OCI-LY7 (cell line): ENCODE data around the gene FOXF1. TPM values are rescaled to one million over a fixed set of nuclear protein-coding genes. Genes with fewer than 3 reads are reported as not detected.
A peak's percentile ranks its signal among the peaks of the same experiment; 100 is the strongest.

Experiments
- BruUV-seq: library from RNA; stranded (reverse); fragments of 400-500 nt; replicated peaks from 2 replicates; lab custom pipeline; 2021; lab: Mats Ljungman, UMichigan
- CTCF ChIA-PET: fragments of 300-600 bp; sonication (Branson Sonifier 250); formaldehyde crosslinking; loops from one replicate; lab custom pipeline; 2022; ENCODE audit warnings: antibody characterized with exemption; ENCODE audit not compliant: unreplicated experiment; lab: Charles Lee
- POLR2A ChIA-PET: fragments of 300-600 bp; sonication (Branson Sonifier 250); formaldehyde crosslinking; loops from one replicate; lab custom pipeline; 2022; ENCODE audit warnings: antibody characterized with exemption; lab: Charles Lee
- DNase-seq: peaks from one replicate; pipeline ENCODE4 v3.0.0-alpha.2; 2015; ENCODE audit warnings: low spot score
- H2AFZ ChIP-seq: fragments of 200-600 bp; sonication (generic), shearing (Covaris generic); 2 replicates; pipeline ENCODE4 v1.6.1; 2014; ENCODE audit warnings: mild to moderate bottlenecking, antibody characterized with exemption, low read length, moderate library complexity
- H3K27ac ChIP-seq: fragments of 200-600 bp; sonication (generic); 2 replicates; pipeline ENCODE4 v1.5.1; 2014; ENCODE audit warnings: mixed run types, low read depth, mild to moderate bottlenecking, moderate library complexity, low read length, inconsistent platforms; ENCODE audit not compliant: poor library complexity, severe bottlenecking
- H3K36me3 ChIP-seq: fragments of 200-600 bp; sonication (generic); 2 replicates; pipeline ENCODE4 v1.6.1; 2014; ENCODE audit warnings: mild to moderate bottlenecking, antibody characterized with exemption, low read length, moderate library complexity, mixed read lengths; ENCODE audit not compliant: insufficient read depth
- H3K4me1 ChIP-seq: fragments of 200-600 bp; sonication (generic); 2 replicates; pipeline ENCODE4 v1.5.1; 2014; ENCODE audit warnings: mild to moderate bottlenecking, low read length; ENCODE audit not compliant: insufficient read depth, poor library complexity, severe bottlenecking
- H3K4me2 ChIP-seq: fragments of 200-600 bp; sonication (generic); 2 replicates; pipeline ENCODE4 v1.6.1; 2014; ENCODE audit warnings: mild to moderate bottlenecking, low read length
- H3K4me3 ChIP-seq: fragments of 200-600 bp; sonication (generic); 2 replicates; pipeline ENCODE4 v1.5.1; 2014; ENCODE audit warnings: mild to moderate bottlenecking, low read depth, low read length; ENCODE audit not compliant: poor library complexity, severe bottlenecking
- H3K79me2 ChIP-seq: fragments of 200-600 bp; sonication (generic); 2 replicates; pipeline ENCODE4 v1.6.1; 2016; ENCODE audit warnings: low read depth, mild to moderate bottlenecking, low read length, moderate library complexity, mixed read lengths; ENCODE audit not compliant: insufficient read depth
- H3K9me2 ChIP-seq: fragments of 200-600 bp; sonication (generic); 2 replicates; pipeline ENCODE4 v1.6.1; 2016; ENCODE audit warnings: mild to moderate bottlenecking, low read length, mixed read lengths; ENCODE audit not compliant: insufficient read depth
- H3K9me3 ChIP-seq: fragments of 200-600 bp; sonication (generic); 2 replicates; pipeline ENCODE4 v1.6.1; 2014; ENCODE audit warnings: mild to moderate bottlenecking, mixed run types, low read length, mixed read lengths
- H4K20me1 ChIP-seq: fragments of 200-600 bp; sonication (generic); 2 replicates; pipeline ENCODE4 v1.6.1; 2014; ENCODE audit warnings: mild to moderate bottlenecking, antibody characterized with exemption, low read length, moderate library complexity, mixed read lengths; ENCODE audit not compliant: insufficient read depth
- EZH2phosphoT487 ChIP-seq: fragments of 200-600 bp; sonication (generic); IDR thresholded peaks from 2 replicates; pipeline ENCODE4 v1.6.1; 2018; ENCODE audit warnings: low read depth, borderline replicate concordance, mild to moderate bottlenecking, mixed run types, antibody characterized with exemption, low read length, moderate library complexity, mixed read lengths
- intact Hi-C: fragments of 100-400 bp; cut with micrococcal nuclease; formaldehyde crosslinking; loops from one replicate; pipeline ENCODE4 v1.10.0; 2022; ENCODE audit not compliant: unreplicated experiment
- total RNA-seq, 2 experiments: library from RNA; depleted of rRNA in 1 of 2; stranded (reverse); fragments of >200 nt in 1 of 2; shearing (Covaris generic) in 1 of 2; gene quantifications; 2 replicates each; pipeline ENCODE4 v1.2.3, GENCODE V29; 2014 to 2022
- TF ChIP-seq, protein P1 (sequence below): fragments of 200-600 bp; sonication (generic); conservative IDR thresholded peaks from 2 replicates; pipeline ENCODE4 v1.5.1; 2014; ENCODE audit warnings: mild to moderate bottlenecking, antibody characterized with exemption, low read length, moderate library complexity, mixed read lengths

FOXF1 gene
- total RNA-seq, 2 experiments from 2014 or later: not detected

DNA sequence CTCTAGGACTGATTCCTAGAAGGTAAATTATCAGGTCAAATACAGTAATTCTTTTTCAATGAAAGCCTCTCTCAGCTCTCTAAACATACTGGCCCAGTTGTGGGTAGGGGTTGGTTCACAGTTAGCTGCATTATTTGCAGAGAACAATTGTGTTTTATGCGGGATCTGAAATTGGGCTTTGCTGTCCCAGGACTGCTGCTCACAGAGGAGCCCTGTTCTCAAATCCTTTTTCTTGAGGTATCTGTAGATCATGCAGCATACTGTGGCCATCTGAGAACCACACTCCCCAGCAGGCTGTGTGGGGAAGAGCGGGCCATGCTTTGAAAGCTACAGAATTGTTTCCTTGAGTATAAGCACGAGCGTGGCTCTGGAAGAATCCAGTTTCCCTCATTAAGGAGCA lies 27.2 kb downstream of the FOXF1 start:
- no peak overlapping the region for H3K4me2 ChIP-seq
- peaks cover 12% of the 10 kb centered on the region for H3K4me1 ChIP-seq
- H3K9me2 ChIP-seq: no peaks in the 10 kb centered on the region
- no peak overlapping the region for H3K27ac ChIP-seq
- peaks cover 19% of the 10 kb centered on the region for H3K36me3 ChIP-seq
- ChIA-PET CTCF (no interaction called here), POLR2A (interaction anchor here (0.5 kb wide), 1 partner anchor 342 kb away, joined by 4 read pairs; no protein-coding TSS in a partner anchor)
- no peak for DNase-seq
- H2AFZ ChIP-seq: no peak overlapping the region
- H4K20me1 ChIP-seq: no peaks in the 10 kb centered on the region
- H3K4me3 ChIP-seq: no peak overlapping the region
- TF ChIP-seq, protein P1, sequence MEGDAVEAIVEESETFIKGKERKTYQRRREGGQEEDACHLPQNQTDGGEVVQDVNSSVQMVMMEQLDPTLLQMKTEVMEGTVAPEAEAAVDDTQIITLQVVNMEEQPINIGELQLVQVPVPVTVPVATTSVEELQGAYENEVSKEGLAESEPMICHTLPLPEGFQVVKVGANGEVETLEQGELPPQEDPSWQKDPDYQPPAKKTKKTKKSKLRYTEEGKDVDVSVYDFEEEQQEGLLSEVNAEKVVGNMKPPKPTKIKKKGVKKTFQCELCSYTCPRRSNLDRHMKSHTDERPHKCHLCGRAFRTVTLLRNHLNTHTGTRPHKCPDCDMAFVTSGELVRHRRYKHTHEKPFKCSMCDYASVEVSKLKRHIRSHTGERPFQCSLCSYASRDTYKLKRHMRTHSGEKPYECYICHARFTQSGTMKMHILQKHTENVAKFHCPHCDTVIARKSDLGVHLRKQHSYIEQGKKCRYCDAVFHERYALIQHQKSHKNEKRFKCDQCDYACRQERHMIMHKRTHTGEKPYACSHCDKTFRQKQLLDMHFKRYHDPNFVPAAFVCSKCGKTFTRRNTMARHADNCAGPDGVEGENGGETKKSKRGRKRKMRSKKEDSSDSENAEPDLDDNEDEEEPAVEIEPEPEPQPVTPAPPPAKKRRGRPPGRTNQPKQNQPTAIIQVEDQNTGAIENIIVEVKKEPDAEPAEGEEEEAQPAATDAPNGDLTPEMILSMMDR: no peak
- no peak for TF ChIP-seq EZH2phosphoT487
- BruUV-seq: no TSS peak
- H3K9me3 ChIP-seq: no peaks in the 10 kb centered on the region
- intact Hi-C loops: no loop called here
- no peaks in the 10 kb centered on the region for H3K79me2 ChIP-seq

GRCh38 chr16:86538196-86538780 lies 28.0 kb downstream of the FOXF1 start:
- ChIA-PET POLR2A (interaction anchor here (0.5 kb wide), 1 partner anchor 343 kb away, joined by 4 read pairs; no protein-coding TSS in a partner anchor), CTCF (no interaction called here)
- Histone ChIP-seq H3K4me3 (no peak overlapping the region), H3K36me3 (peaks cover 19% of the 10 kb centered on the region), H3K27ac (no peak overlapping the region), H3K4me2 (no peak overlapping the region), H3K4me1 (peaks cover 14% of the 10 kb centered on the region), H3K9me3 (no peaks in the 10 kb centered on the region), H2AFZ (no peak overlapping the region), H4K20me1 (no peaks in the 10 kb centered on the region), H3K9me2 (no peaks in the 10 kb centered on the region), H3K79me2 (no peaks in the 10 kb centered on the region)
- intact Hi-C loops: no loop called here
- no peak for DNase-seq
- no TSS peak for BruUV-seq
- TF ChIP-seq, protein P1: no peak
- no peak for TF ChIP-seq EZH2phosphoT487

DNA sequence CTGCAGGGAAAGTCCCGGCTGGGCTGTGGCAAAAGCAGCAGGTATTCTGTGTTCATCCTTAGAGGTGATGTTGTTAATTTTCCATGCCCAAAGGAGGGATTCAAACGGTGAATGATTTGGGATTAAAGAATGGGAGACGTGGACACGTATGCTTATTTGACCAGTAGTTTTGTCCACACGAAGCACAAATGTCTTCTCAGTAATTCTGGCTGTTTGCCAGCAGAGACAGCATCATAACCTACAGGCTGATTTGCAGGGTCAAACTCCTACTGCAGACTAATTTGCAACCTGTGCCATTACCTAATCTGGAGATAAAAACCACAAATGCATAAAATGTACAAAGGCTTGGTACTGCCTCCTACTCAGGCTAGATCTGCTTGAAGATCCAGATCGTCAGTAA lies 30.6 kb downstream of the FOXF1 start:
- TF ChIP-seq EZH2phosphoT487: no peak
- TF ChIP-seq, protein P1: no peak
- no TSS peak for BruUV-seq
- Histone ChIP-seq H3K27ac (no peak overlapping the region), H4K20me1 (no peaks in the 10 kb centered on the region), H3K4me3 (no peak overlapping the region), H3K4me2 (no peak overlapping the region), H3K9me3 (no peaks in the 10 kb centered on the region), H2AFZ (no peak overlapping the region), H3K4me1 (peaks cover 14% of the 10 kb centered on the region), H3K79me2 (no peaks in the 10 kb centered on the region), H3K36me3 (peaks cover 19% of the 10 kb centered on the region), H3K9me2 (no peaks in the 10 kb centered on the region)
- POLR2A ChIA-PET: interaction anchor here (0.5 kb wide), 1 partner anchor 21 kb away, joined by 3 read pairs; no protein-coding TSS in a partner anchor
- intact Hi-C loops: no loop called here
- CTCF ChIA-PET: no interaction called here
- peak; percentile 17 for DNase-seq
